H1 (cell line): ENCODE data around the gene MEF2C. TPM values are rescaled to one million over a fixed set of nuclear protein-coding genes. Genes with fewer than 3 reads are reported as not detected.

ENCODE experiments used
- CTCF ChIA-PET: fragments of 300-600 bp; sonication (Branson Sonifier 250); formaldehyde crosslinking; loops from one replicate; lab custom pipeline; 2021; ENCODE audit not compliant: partially characterized antibody; lab: Charles Lee
- POLR2A ChIA-PET: fragments of 300-600 bp; sonication (Branson Sonifier 250); formaldehyde crosslinking; loops from one replicate; lab custom pipeline; 2021; ENCODE audit warnings: inconsistent platforms; ENCODE audit not compliant: partially characterized antibody; lab: Charles Lee
- DNase-seq, 2 experiments: peaks; one replicate each; pipeline versions ENCODE4 v3.0.0 to v3.0.0-alpha.2; 2010 to 2022; ENCODE audit warnings: low spot score in 2 of 2, low read depth in 1 of 2, mixed read lengths in 1 of 2
- FAIRE-seq: peaks from 2 replicates; lab custom pipeline; 2011; peaks lifted over from hg19 to GRCh38; lab: Jason Lieb, UNC
- H2AFZ ChIP-seq: 2 replicates; pipeline ENCODE4 v1.8.1; 2012; ENCODE audit warnings: low read length, inconsistent platforms
- H2AK5ac ChIP-seq: 2 replicates; pipeline ENCODE4 v1.6.1; 2013; ENCODE audit warnings: low read depth, low read length
- H2BK120ac ChIP-seq: replicated peaks from 2 replicates; pipeline ENCODE3; 2013; ENCODE audit warnings: low read depth, low read length, inconsistent platforms
- H2BK12ac ChIP-seq: 2 replicates; pipeline ENCODE4 v1.6.1; 2013; ENCODE audit warnings: low read depth, low read length
- H2BK15ac ChIP-seq: 2 replicates; pipeline ENCODE4 v1.6.1; 2013; ENCODE audit warnings: low read length
- H2BK20ac ChIP-seq: 2 replicates; pipeline ENCODE4 v1.6.1; 2013; ENCODE audit warnings: low read length
- H2BK5ac ChIP-seq: 2 replicates; pipeline ENCODE4 v1.6.1; 2013; ENCODE audit warnings: low read depth, low read length
- H3K14ac ChIP-seq: 2 replicates; pipeline ENCODE4 v1.6.1; 2013; ENCODE audit warnings: inconsistent platforms; ENCODE audit not compliant: insufficient read length
- H3K18ac ChIP-seq: 2 replicates; pipeline ENCODE4 v1.6.1; 2013; ENCODE audit warnings: low read length; ENCODE audit errors: extremely low read depth
- H3K23ac ChIP-seq: 2 replicates; pipeline ENCODE4 v1.6.1; 2013; ENCODE audit warnings: inconsistent platforms; ENCODE audit not compliant: insufficient read length
- H3K23me2 ChIP-seq: 2 replicates; pipeline ENCODE4 v1.6.1; 2013; ENCODE audit warnings: low read depth, low read length
- H3K27ac ChIP-seq: 2 replicates; pipeline ENCODE4 v1.6.1; 2011; ENCODE audit warnings: low read depth, low read length, inconsistent platforms
- H3K27me3 ChIP-seq, 4 experiments: replicated peaks in 1 of 4; 1 replicate in 1 of 4; 2 replicates in 3 of 4; pipeline versions ENCODE4 v1.6.1 to v1.8.1; 2011 to 2013; ENCODE audit warnings: low read length in 3 of 4, mild to moderate bottlenecking in 3 of 4, inconsistent platforms in 2 of 4, mixed read lengths in 2 of 4, moderate library complexity in 1 of 4; ENCODE audit not compliant: control insufficient read depth in 3 of 4, insufficient read depth in 3 of 4; ENCODE audit errors: extremely low read depth in 1 of 4
- H3K36me3 ChIP-seq, 4 experiments: 2 replicates each; pipeline versions ENCODE4 v1.6.1 to v1.8.1; 2011 to 2013; ENCODE audit warnings: mild to moderate bottlenecking in 4 of 4, low read length in 3 of 4, moderate library complexity in 2 of 4, control low read depth in 1 of 4, inconsistent platforms in 1 of 4; ENCODE audit not compliant: insufficient read depth in 4 of 4, control insufficient read depth in 2 of 4
- H3K4ac ChIP-seq: replicated peaks from 2 replicates; pipeline ENCODE3; 2013; ENCODE audit warnings: low read length, low read depth, mixed read lengths, inconsistent platforms; ENCODE audit not compliant: insufficient read length
- H3K4me1 ChIP-seq, 4 experiments: replicated peaks in 1 of 4; 1 replicate in 1 of 4; 2 replicates in 3 of 4; pipeline versions ENCODE4 v1.6.1 to v1.8.1; 2011 to 2013; ENCODE audit warnings: low read length in 3 of 4, inconsistent platforms in 2 of 4, mixed read lengths in 1 of 4; ENCODE audit not compliant: insufficient read depth in 4 of 4, control insufficient read depth in 3 of 4
- H3K4me2 ChIP-seq, 2 experiments: 2 replicates each; pipeline versions ENCODE4 v1.6.1 to v1.8.1; 2011 to 2013; ENCODE audit warnings: low read depth in 2 of 2, low read length in 2 of 2, control low read depth in 1 of 2, inconsistent platforms in 1 of 2, mild to moderate bottlenecking in 1 of 2; ENCODE audit not compliant: insufficient read depth in 1 of 2
- H3K4me3 ChIP-seq, 4 experiments: fragments of 200-600, 300-600 bp in 1 of 4; sonication (generic), shearing (Covaris generic), sonication (Bioruptor Twin) in 1 of 4; 2 replicates each; pipeline versions ENCODE4 v1.5.1 to v1.8.1; 2011 to 2016; ENCODE audit warnings: low read length in 4 of 4, low read depth in 3 of 4, control low read depth in 2 of 4, inconsistent platforms in 2 of 4, mild to moderate bottlenecking in 2 of 4, mixed read lengths in 1 of 4, moderate library complexity in 1 of 4; ENCODE audit not compliant: insufficient read depth in 2 of 4; ENCODE audit errors: extremely low read depth in 1 of 4
- H3K56ac ChIP-seq: replicated peaks from 2 replicates; pipeline ENCODE3; 2013; ENCODE audit warnings: low read depth, mild to moderate bottlenecking, mixed read lengths, low read length, inconsistent platforms; ENCODE audit not compliant: insufficient read length
- H3K79me1 ChIP-seq: 2 replicates; pipeline ENCODE4 v1.6.1; 2013; ENCODE audit warnings: low read depth, low read length, control low read depth
- H3K79me2 ChIP-seq, 2 experiments: 2 replicates each; pipeline versions ENCODE4 v1.6.1 to v1.8.1; 2012 to 2013; ENCODE audit warnings: low read length in 2 of 2, mild to moderate bottlenecking in 2 of 2, inconsistent platforms in 1 of 2; ENCODE audit not compliant: insufficient read depth in 2 of 2, control insufficient read depth in 1 of 2
- H3K9ac ChIP-seq, 4 experiments: replicated peaks in 1 of 4; 1 replicate in 1 of 4; 2 replicates in 3 of 4; pipeline versions ENCODE4 v1.6.1 to v1.8.1; 2011 to 2013; ENCODE audit warnings: low read depth in 3 of 4, low read length in 3 of 4, control low read depth in 2 of 4, mild to moderate bottlenecking in 2 of 4, moderate library complexity in 2 of 4, inconsistent platforms in 1 of 4; ENCODE audit errors: extremely low read depth in 1 of 4
- H3K9me3 ChIP-seq, 2 experiments: 2 replicates each; pipeline versions ENCODE4 v1.6.1 to v1.8.1; 2012 to 2013; ENCODE audit warnings: mild to moderate bottlenecking in 2 of 2, moderate library complexity in 2 of 2, control low read depth in 1 of 2, inconsistent platforms in 1 of 2, low read depth in 1 of 2, low read length in 1 of 2, mixed read lengths in 1 of 2; ENCODE audit not compliant: insufficient read depth in 2 of 2
- H4K20me1 ChIP-seq, 2 experiments: replicated peaks in 1 of 2; 2 replicates each; pipeline versions ENCODE3 to v1.8.1; 2011 to 2013; ENCODE audit warnings: inconsistent platforms in 2 of 2, low read length in 2 of 2, mild to moderate bottlenecking in 1 of 2; ENCODE audit not compliant: insufficient read depth in 2 of 2, control insufficient read depth in 1 of 2
- H4K5ac ChIP-seq: 2 replicates; pipeline ENCODE4 v1.6.1; 2013; ENCODE audit warnings: low read length, low read depth, mixed read lengths, inconsistent platforms; ENCODE audit not compliant: insufficient read length
- H4K8ac ChIP-seq: 2 replicates; pipeline ENCODE4 v1.8.0; 2013; ENCODE audit warnings: mild to moderate bottlenecking, moderate library complexity, low read length, inconsistent platforms; ENCODE audit not compliant: insufficient read depth; ENCODE audit errors: extremely low read depth
- H4K91ac ChIP-seq: replicated peaks from 2 replicates; pipeline ENCODE3; 2013; ENCODE audit warnings: low read length, mixed read lengths, inconsistent platforms; ENCODE audit not compliant: insufficient read length
- CEBPB ChIP-seq: IDR thresholded peaks from 2 replicates; pipeline ENCODE4 v1.6.1; 2012; ENCODE audit warnings: low read depth, low read length
- CREB1 ChIP-seq: IDR thresholded peaks from 2 replicates; pipeline ENCODE4 v1.6.1; 2012; ENCODE audit warnings: inconsistent platforms
- CTBP2 ChIP-seq: IDR thresholded peaks from 2 replicates; pipeline ENCODE4 v1.7.0; 2011; ENCODE audit warnings: borderline replicate concordance, mild to moderate bottlenecking, moderate library complexity, mixed read lengths, low read length; ENCODE audit not compliant: insufficient read depth, insufficient read length
- JUN ChIP-seq: IDR thresholded peaks from 2 replicates; pipeline ENCODE4 v1.6.1; 2011; ENCODE audit warnings: low read depth, mild to moderate bottlenecking, improper control_type of control experiment, low read length
- NANOG ChIP-seq: IDR thresholded peaks from 2 replicates; pipeline ENCODE4 v1.6.1; 2011; ENCODE audit warnings: low read length, low read depth, mild to moderate bottlenecking, inconsistent platforms; ENCODE audit not compliant: insufficient read depth, poor library complexity, severe bottlenecking
- SIX5 ChIP-seq: IDR thresholded peaks from 2 replicates; pipeline ENCODE4 v1.6.1; 2011; ENCODE audit warnings: mild to moderate bottlenecking, low read depth, low read length
- TAF7 ChIP-seq: optimal IDR thresholded peaks from 2 replicates; pipeline ENCODE3; 2011; ENCODE audit warnings: low read depth, mild to moderate bottlenecking, inconsistent platforms, low read length, moderate library complexity, borderline replicate concordance
- TEAD4 ChIP-seq: IDR thresholded peaks from 2 replicates; pipeline ENCODE4 v1.6.1; 2012; ENCODE audit warnings: low read depth, low read length, inconsistent platforms, mixed read lengths
- WGBS, 2 experiments: shearing (Covaris generic) in 1 of 2; methylation state at CpG; one replicate each; pipeline versions ENCODE4 v1.1.6 to v1.1.7; 2013 to 2015; ENCODE audit warnings: low lambda C conversion rate in 2 of 2, mixed read lengths in 2 of 2, inconsistent platforms in 1 of 2, low coverage in 1 of 2, missing lambda C conversion rate in 1 of 2; ENCODE audit not compliant: insufficient replicate concordance in 2 of 2, insufficient coverage in 1 of 2, insufficient read length in 1 of 2; ENCODE audit errors: extremely low coverage in 1 of 2, missing lambda C conversion rate in 1 of 2; 5-methylcytosine and 5-hydroxymethylcytosine counted together
- polyA plus RNA-seq, 7 experiments: library from polyadenylated mRNA; depleted of rRNA in 3 of 7; stranded (reverse) in 5 of 7; unstranded in 2 of 7; fragments of >200 nt in 5 of 7; fragments of 200-250 nt in 2 of 7; gene quantifications; 1 replicate in 5 of 7; 2 replicates in 1 of 7; 4 replicates in 1 of 7; pipeline versions ENCODE4 v1.2.1 to v1.2.3, GENCODE V29; 2011 to 2013; ENCODE audit warnings: missing spikeins in 2 of 7, mixed read lengths in 2 of 7
- total RNA-seq: library from RNA; stranded (reverse); fragmentation: NEBNext Ultra II Directional; extraction: Animal tissue kit (Norgen Biotek cat#: 25700); gene quantifications from 2 replicates; pipeline ENCODE4 v1.2.1, GENCODE V29; 2021

Gene MEF2C
- total and polyA plus RNA-seq, 2 of the 8 experiments (the other 6 are each of a cell fraction or from before 2014, with no cell fraction given), result 0.59 to 0.99 TPM

DNA sequence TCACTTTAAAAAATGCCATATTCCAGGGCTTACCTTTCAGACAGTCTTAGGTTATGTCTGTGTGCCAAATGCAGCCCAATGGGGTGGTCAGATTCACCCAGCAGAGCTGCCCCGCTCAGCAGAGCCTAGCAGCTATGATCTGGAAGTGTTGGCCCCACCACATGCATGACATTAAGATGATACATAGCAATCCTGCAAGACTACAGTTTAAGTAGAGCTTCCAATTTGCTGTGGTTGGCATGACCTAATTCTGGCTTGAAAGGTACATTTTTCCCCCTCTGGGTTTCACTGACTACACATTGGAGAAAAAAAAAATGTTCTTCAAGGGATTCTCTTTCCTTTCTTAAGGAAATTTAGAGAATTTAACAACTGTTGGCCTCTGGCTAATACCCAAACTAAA, 22.5 kb downstream of the MEF2C start:
- Histone ChIP-seq H3K56ac (no peak overlapping the region), H2AK5ac (no peak overlapping the region), H3K23me2 (no peaks in the 10 kb centered on the region), H3K18ac (no peak overlapping the region), H3K9me3 (peaks cover 8 to 15% of the 10 kb centered on the region in 2 experiments), H2BK5ac (no peak overlapping the region), H2AFZ (peak overlapping the region; percentile 50; the same call in 1 of the 2 replicates), H4K5ac (no peak overlapping the region), H3K23ac (no peak overlapping the region), H4K20me1 (no peaks in the 10 kb centered on the region), H3K9ac (no peak overlapping the region), H2BK12ac (no peak overlapping the region), H3K4ac (no peak overlapping the region), H2BK120ac (no peak overlapping the region), H3K79me2 (no peaks in the 10 kb centered on the region), H3K79me1 (no peaks in the 10 kb centered on the region)
- WGBS, 2 experiments, result 88% methylated on average over 1 of the region's 1 CpG; no CpG with 5 or more reads in 1 of the 2 experiments
- ChIA-PET POLR2A (no interaction called here), CTCF (no interaction called here)
- no peak for FAIRE-seq
- TF ChIP-seq JUN (no peak), NANOG (no peak), TAF7 (no peak), SIX5 (no peak), CTBP2 (no peak), CREB1 (no peak), TEAD4 (no peak), CEBPB (no peak)
- TF ChIP-seq, all 59 proteins: peak for 0
- H3K14ac ChIP-seq, result no peak overlapping the region
- H2BK20ac ChIP-seq, result no peak overlapping the region
- no peak overlapping the region for H4K91ac ChIP-seq
- no peaks in the 10 kb centered on the region for H3K27me3 ChIP-seq
- H3K4me1 ChIP-seq, result no peaks in the 10 kb centered on the region
- H3K4me2 ChIP-seq, result no peak overlapping the region
- H3K4me3 ChIP-seq, result no peak overlapping the region
- DNase-seq, result no peak
- H2BK15ac ChIP-seq, result no peak overlapping the region
- no peak overlapping the region for H3K27ac ChIP-seq
- H4K8ac ChIP-seq, result no peak overlapping the region
- H3K36me3 ChIP-seq, result no peaks in the 10 kb centered on the region
